HT-29 (cell line): ENCODE results near the gene FXN. TPM values are rescaled to one million over a fixed set of nuclear protein-coding genes. Genes with fewer than 3 reads are reported as not detected.
A peak's percentile ranks its signal among the peaks of the same experiment; 100 is the strongest.
"Not testable (repeated sequence)": the region's sequence is repeated elsewhere in the genome, so short reads cannot be mapped to it uniquely, and the experiment has no call there.

Experiments used
- DNase-seq: peaks from one replicate; pipeline ENCODE4 v3.0.0-alpha.2; 2015; ENCODE audit warnings: low spot score
- total RNA-seq: library from RNA; depleted of rRNA; stranded (reverse); fragments of >200 nt; shearing (Covaris generic); gene quantifications from 2 replicates; pipeline ENCODE4 v1.2.3, GENCODE V29; 2014

Gene FXN
- total RNA-seq, 1 experiment from 2014 or later = 10.1 TPM

- not testable (repeated sequence) for DNase-seq
Observed at GRCh38 chr9:69103348-69103996, 67.9 kb downstream of the FXN start.

GRCh38 chr9:69104830-69105527 is 69.4 kb downstream of the FXN start:
- peak; percentile 91 for DNase-seq

DNA sequence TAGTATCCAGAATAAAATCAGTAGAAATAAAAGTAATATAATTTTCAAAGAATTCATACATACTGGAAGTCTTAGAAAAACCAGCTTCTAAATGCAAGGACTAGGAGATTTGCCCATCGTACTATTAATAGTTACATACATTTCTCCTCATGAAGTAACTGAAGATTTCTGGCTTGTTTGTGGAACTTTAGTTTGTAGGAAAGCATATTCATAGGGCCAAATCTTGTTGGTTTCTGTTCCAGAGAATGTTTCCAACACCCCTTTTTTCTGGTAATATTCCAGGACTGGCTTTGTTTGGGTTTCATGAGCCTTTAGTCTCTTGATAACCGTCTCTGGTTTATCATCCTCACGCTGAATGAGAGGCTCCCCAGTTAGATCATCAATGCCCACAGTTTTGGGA is 72.2 kb downstream of the FXN start:
- DNase-seq = no peak

- not testable (repeated sequence) for DNase-seq
Observed at GRCh38 chr9:69108706-69109105, 73.2 kb downstream of the FXN start.

DNA sequence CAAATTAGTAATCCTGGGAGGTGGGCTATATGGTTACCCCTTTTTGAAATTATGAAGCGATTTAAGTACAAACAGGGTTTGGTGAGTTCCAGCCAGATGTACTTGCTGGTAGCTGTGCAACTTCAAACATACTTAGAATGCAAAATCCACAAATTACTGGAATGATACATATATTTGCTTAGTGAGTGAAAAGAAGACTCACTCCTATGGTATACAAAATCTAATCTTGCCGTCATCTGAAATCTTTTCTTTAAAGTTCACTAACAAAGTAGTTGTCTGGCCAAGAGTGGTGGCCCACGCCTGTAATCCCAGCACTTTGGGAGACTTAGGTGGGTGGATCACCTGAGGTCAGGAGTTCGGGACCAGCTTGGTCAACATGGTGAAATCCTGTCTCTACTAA is 73.6 kb downstream of the FXN start:
- DNase-seq = no peak

GRCh38 chr9:69112646-69113045 is 77.1 kb downstream of the FXN start:
- DNase-seq = not testable (repeated sequence)

GRCh38 chr9:69115621-69116020 is 80.1 kb downstream of the FXN start:
- DNase-seq = no peak

DNA sequence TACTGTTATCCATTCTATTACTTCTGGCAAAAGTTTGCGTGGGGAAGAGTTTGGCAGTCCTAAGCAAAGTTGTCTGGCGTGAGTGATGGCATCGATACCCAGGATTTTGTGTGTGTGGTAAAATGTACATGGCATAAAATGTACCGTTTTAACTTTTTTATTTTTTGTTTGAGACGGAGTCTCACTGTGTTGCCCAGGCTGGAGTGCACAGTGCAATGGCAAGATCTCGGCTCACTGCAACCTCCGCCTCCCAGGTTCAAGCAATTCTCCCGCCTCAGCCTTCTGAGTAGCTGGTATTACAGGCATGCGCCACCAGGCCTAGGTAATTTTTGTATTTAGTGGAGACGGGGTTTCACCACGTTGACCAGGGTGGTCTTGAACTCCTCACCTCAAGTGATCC is 83.1 kb downstream of the FXN start:
- no peak for DNase-seq

- peak; percentile 98 for DNase-seq
Observed at GRCh38 chr9:69120380-69121154, 85.0 kb downstream of the FXN start.

DNA sequence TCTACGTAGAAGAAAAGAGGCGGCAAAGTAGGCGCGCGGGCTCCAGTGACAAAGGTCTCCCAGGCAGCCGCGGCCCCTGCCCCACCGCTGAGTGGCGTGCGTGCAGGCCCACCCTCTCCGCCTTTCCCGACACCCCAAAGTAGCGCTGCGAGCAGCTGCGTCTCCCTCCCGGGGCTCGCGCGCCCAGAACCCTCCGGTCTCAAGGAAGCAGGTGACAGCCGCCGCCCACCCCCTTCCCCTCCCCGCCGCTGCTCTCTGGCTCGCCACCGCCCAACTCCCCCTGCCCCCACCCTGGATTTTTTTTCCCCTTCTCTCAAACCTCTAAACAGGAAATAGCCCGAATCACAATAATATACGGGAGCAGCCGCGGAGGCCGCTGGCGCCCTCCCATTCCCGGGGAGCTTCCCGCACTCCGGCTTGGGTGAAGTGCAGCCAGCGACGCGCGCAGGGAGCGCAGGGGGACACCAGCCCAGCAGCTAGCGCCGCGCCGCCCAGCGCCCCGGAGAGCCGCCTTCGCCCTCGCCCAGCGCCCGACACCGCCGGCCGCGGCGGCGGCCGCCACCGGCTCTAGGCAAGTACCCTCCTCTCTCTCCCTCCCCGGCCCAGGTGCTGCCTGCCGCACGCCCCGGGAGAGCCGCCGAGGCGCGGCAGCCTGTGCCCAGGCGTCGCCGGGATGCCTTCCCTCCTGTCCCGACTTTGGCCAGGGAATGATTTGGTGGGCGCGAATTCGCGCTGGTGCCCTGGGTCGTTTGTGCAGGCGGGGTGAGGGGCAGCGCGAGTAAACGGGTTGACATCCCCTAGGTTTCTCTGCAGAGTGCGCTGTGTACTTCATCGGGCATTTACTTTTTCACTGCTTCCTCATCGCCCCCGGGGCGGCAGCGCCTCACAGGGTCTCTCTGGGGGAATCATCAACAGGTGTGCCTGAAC is 85.9 kb downstream of the FXN start:
- peak; percentile 90 for DNase-seq

- DNase-seq = peak; percentile 69
Observed at GRCh38 chr9:69122082-69122548, 86.6 kb downstream of the FXN start.

- peak; percentile 84 for DNase-seq
Observed at GRCh38 chr9:69122549-69123141, 87.1 kb downstream of the FXN start.

DNA sequence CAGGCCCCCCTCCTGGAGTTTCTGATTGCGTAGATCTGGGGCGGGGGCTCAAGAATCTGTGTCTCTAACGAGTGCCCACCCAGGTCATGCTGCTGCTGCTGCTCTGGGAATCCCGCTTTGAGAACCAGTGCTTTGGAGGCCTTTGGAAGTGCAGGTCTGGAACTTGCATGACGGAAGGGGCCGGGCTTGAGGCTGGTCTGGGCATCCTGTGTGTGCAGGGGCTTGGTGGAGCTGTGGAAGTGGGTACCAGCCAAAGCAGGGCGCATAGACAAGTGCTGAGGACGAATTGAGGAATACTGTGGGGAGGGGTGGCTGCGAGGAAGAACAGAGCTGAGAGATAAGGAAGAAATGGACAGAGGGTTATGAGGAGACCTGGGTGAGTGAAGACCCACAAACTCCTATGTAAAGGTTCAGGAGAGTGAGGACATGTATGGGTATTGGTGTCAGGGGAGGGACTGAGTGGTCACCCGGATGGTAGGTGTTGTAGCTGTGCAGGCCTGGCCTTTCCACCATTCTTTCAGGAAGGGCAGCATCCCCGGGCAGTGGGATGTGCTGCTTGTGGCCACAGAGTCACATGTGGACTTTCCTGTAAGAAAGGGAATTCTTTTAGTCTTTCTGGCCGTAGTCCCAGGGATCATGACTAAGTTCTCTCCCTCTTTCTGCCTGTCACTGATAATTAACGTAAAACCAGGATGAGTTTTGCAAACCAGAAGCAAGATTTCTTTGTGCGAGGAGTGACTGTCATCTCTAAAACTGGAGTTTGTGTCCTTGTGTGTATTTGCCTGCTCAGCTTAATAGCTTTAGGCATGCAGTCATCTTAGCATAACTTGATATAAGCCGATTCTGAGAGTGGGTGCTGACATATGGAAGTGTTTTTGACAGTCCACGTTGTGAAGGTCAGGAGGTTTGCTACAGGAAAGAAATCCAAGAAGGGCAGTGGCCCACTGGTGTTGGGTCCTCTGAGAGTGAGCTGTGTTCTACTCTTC is 95.2 kb downstream of the FXN start:
- no peak for DNase-seq

DNA sequence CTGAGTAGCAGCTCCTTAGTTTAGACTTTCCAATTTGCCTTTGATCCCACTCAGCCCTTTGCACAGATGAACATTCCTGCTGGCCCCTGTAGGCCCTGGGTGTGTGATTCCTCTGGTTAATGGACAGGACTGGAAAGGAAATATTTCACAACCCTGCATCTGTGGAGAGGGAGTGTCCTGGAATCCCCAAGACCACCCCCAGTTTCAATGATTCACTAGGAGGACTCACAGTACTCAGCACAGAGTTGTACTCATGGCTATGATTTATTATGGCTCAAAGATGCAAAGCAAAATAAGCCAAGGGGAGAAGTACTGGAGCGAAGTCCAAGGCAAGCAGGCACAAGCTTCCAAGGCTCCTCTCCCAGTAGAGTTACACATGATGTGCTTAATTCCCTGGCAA is 96.1 kb downstream of the FXN start:
- no peak for DNase-seq

- no peak for DNase-seq
Observed at GRCh38 chr9:69132361-69132760, 96.8 kb downstream of the FXN start.

- no peak for DNase-seq
Observed at GRCh38 chr9:69134412-69134811, 98.9 kb downstream of the FXN start.

DNA sequence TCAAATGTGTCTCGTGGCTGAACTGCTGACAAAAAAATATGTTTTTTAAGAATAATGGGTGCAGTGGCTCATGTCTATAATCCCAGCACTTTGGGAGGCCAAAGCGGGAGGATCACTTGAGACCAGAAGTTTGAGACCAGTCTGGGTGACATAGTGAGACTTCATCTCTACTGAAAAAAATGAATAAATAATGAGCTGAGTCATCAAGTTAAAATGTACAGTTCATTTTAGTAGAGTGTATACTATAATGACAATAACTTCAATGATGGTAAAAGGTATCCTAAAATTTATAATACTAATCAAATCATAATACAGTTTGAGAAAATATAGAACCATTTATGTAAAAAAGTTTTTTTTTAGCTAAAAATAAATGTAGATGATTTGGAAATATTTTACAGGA is 100.6 kb downstream of the FXN start:
- DNase-seq = no peak

DNA sequence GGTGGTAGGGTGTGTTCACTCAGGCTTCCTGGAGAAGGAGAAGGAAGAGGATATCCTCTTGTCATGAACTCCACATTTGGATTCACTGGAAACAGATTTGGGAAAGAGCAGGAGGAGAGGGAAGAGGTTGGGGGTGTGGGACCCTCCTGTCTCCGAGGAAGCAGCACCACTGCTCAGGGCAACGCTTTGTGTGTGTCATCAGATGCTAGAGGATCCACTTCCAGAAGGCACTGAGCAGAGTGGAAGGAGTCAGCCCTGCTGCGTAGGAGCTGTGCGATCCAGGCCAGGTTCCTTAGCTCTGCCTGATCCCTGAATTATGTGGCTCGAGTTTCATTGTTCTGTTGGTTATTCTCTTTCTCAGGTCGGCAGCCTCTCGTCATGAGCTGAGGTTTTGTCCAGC is 101.2 kb downstream of the FXN start:
- DNase-seq = no peak

GRCh38 chr9:69137311-69137710 is 101.8 kb downstream of the FXN start:
- no peak for DNase-seq

GRCh38 chr9:69139596-69139995 is 104.0 kb downstream of the FXN start:
- no peak for DNase-seq
